Left lung (tissue), 10 donors: ENCODE measurements around the gene TNFRSF1A. TPM values are rescaled to one million over a fixed set of nuclear protein-coding genes. Genes with fewer than 3 reads are reported as not detected.
A peak's percentile ranks its signal among the peaks of the same experiment; 100 is the strongest.

Experiments used
- ATAC-seq: fragments of 200-7000 bp; cut with Tn5 transposase; one replicate; pipeline ENCODE4 v1.9.1; 2020; ENCODE audit warnings: moderate library complexity
- DNase-seq, 4 donors: peaks; one replicate each; pipeline ENCODE4 v3.0.0-alpha.2; 2013 to 2020
- H3K27ac ChIP-seq, 2 donors: fragments of 200-600 bp; sonication (generic) in 1 of 2; one replicate each; pipeline versions ENCODE4 v1.5.0 to v1.8.0; 2020 to 2021
- H3K27me3 ChIP-seq, 2 donors: fragments of 200-600 bp; sonication (generic) in 1 of 2; one replicate each; pipeline versions ENCODE4 v1.5.0 to v1.8.0; 2020 to 2021
- H3K36me3 ChIP-seq, 2 donors: fragments of 200-600 bp; sonication (generic) in 1 of 2; one replicate each; pipeline versions ENCODE4 v1.5.0 to v1.8.0; 2020 to 2021
- H3K4me1 ChIP-seq, 2 donors: fragments of 200-600 bp; one replicate each; pipeline ENCODE4 v1.8.0; 2021
- H3K4me3 ChIP-seq, 2 donors: fragments of 200-600 bp; sonication (generic) in 1 of 2; one replicate each; pipeline versions ENCODE4 v1.5.0 to v1.8.0; 2020 to 2021; ENCODE audit warnings: mild to moderate bottlenecking in 1 of 2
- H3K9me3 ChIP-seq, 2 donors: fragments of 200-600 bp; sonication (generic) in 1 of 2; one replicate each; pipeline versions ENCODE4 v1.5.0 to v1.8.0; 2020 to 2021
- CTCF ChIP-seq, 2 donors: fragments of 200-600 bp; sonication (generic) in 1 of 2; IDR thresholded peaks; one replicate each; pipeline versions ENCODE4 v1.5.0 to v1.8.0; 2021; ENCODE audit warnings: antibody characterized with exemption in 2 of 2
- intact Hi-C, 2 donors: fragments of 100-400 bp; cut with DNase I; formaldehyde crosslinking; loops; one replicate each; pipeline versions ENCODE4 v1.11.2 to v1.14.2; 2022
- polyA plus RNA-seq, 6 donors: library from polyadenylated mRNA; unstranded; fragments of 120-200 nt; gene quantifications; one replicate each; pipeline ENCODE4 v1.2.1, GENCODE V29; 2013; ENCODE audit not compliant: insufficient read length in 6 of 6
- total RNA-seq, 2 donors: library from RNA; stranded (reverse); fragmentation: NEBNext Ultra II Directional; extraction: Animal tissue kit (Norgen Biotek cat#: 25700); gene quantifications; one replicate each; pipeline ENCODE4 v1.2.1, GENCODE V29; 2021
- donor health status: DM: no; HTN: yes; CAD: no.
- donor health status: DM: no; HTN: no; CAD: no.

Gene TNFRSF1A
- total and polyA plus RNA-seq, 8 donors, result 110 to 211 (median 128) TPM

DNA sequence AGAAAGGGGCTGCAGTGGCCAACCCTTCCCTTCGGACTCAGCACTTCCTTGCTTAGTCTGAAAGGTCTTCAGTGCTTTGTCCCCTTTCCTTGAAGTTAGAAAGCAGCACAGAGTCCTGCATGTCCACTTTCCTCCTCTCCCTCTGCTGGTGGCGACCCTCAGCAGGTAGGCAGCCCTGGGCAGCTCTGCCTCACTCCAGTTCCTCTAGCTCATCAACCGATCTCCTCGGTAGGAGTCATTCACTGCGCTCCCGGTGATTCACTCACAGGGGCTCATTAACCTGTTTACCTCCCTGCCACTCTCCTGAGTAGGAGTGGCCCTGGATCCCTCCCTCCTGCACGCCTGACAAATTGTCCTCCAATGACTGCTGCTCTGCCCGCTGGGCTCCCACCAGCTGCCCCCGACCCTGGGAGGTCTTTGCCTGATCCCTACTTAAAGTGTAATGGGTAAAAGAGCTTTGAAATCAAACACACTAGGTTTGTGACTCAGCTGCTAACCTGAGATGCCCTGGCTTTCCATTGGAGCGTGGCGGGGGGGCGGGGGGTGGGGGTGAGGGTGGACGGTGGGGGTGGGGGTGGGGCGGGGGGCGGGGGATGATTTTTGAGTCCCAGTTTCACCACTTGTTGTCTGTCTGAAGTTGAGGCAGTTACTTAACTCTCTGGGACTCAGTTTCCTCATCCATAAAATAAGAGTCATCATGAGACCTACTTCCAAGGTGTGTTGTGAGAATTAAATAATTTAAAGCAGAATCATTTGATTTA is 29.3 kb upstream of the TNFRSF1A start:
- Histone ChIP-seq H3K27ac (peak overlapping the region; percentile 81 to 87), H3K4me3 (peak overlapping the region in 1 of 2 donors; percentile 48), H3K27me3 (no peaks in the 10 kb centered on the region), H3K36me3 (no peaks in the 10 kb centered on the region), H3K9me3 (no peaks in the 10 kb centered on the region), H3K4me1 (peaks cover 22 to 67% of the 10 kb centered on the region in 2 donors)
- DNase-seq (peak in 1 of 4 donors; percentile 72), ATAC-seq (peak; percentile 39)
- intact Hi-C loops, result no loop called here
- no peak for TF ChIP-seq CTCF (IDR thresholded peaks at IDR 0.05)

GRCh38 chr12:6370576-6370935 is 28.7 kb upstream of the TNFRSF1A start:
- DNase-seq (no peak), ATAC-seq (no peak)
- peak overlapping the region; percentile 7 to 48 for H3K27ac ChIP-seq
- H3K27me3 ChIP-seq, result no peaks in the 10 kb centered on the region
- peak overlapping the region in 1 of 2 donors; percentile 22 for H3K4me3 ChIP-seq
- no peak for TF ChIP-seq CTCF (IDR thresholded peaks at IDR 0.05)
- H3K4me1 ChIP-seq, result peaks cover 19 to 61% of the 10 kb centered on the region in 2 donors
- intact Hi-C loops, result no loop called here
- H3K9me3 ChIP-seq, result no peaks in the 10 kb centered on the region
- no peaks in the 10 kb centered on the region for H3K36me3 ChIP-seq

DNA sequence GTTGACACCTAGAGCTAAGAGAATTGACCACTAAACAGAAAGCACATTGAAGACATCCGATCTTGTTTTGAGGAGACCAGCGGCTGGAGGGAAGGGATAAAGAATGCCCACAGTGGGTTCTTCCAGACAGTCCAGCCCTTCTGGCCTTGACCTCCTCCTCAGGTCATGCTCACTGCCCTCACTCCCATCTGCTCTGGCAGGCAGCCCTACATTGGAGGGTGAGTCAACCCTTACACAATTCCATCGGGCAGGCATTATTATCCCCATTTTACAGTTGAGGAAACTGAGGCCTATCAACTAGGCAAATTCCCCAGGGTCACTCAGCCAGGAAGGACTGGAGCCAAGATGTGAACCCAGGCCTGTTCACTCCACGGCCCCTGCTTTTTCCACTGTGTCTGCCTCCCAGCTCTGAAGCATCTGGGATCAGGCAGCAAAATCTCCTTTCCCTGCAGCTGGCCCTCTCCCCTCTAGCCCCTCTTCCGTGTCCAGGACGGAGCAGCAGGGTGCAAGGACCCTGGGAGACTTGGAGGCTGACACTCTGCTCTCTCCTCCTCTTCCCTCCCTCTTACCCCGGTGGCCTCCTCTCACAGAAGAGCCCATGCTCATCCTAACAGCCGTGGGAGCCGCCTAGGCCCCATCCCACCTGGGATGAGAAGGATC is 28.2 kb upstream of the TNFRSF1A start:
- DNase-seq (no peak), ATAC-seq (no peak)
- Histone ChIP-seq H3K4me3 (peak overlapping the region in 1 of 2 donors; percentile 22), H3K27me3 (no peaks in the 10 kb centered on the region), H3K9me3 (no peaks in the 10 kb centered on the region), H3K4me1 (peaks cover 19 to 64% of the 10 kb centered on the region in 2 donors), H3K36me3 (no peaks in the 10 kb centered on the region), H3K27ac (peak overlapping the region; percentile 7 to 48)
- intact Hi-C loops, result no loop called here
- TF ChIP-seq CTCF (IDR thresholded peaks at IDR 0.05), result no peak

GRCh38 chr12:6368906-6369525 is 27.1 kb upstream of the TNFRSF1A start:
- Histone ChIP-seq H3K9me3 (no peaks in the 10 kb centered on the region), H3K4me3 (no peak overlapping the region), H3K4me1 (peaks cover 19 to 74% of the 10 kb centered on the region in 2 donors), H3K36me3 (no peaks in the 10 kb centered on the region), H3K27ac (peak overlapping the region in 1 of 2 donors; percentile 86), H3K27me3 (no peaks in the 10 kb centered on the region)
- ATAC-seq (no peak), DNase-seq (no peak)
- intact Hi-C loops, result no loop called here
- TF ChIP-seq CTCF (IDR thresholded peaks at IDR 0.05), result no peak
